Uterus (tissue), 4 donors: ENCODE results near the gene WDSUB1. TPM values are rescaled to one million over a fixed set of nuclear protein-coding genes. Genes with fewer than 3 reads are reported as not detected.

Experiments
- DNase-seq, 2 donors: peaks; one replicate each; pipeline ENCODE4 v3.0.0-alpha.2; 2019 to 2020
- H3K27ac ChIP-seq, 2 donors: fragments of 200-600 bp; sonication (generic); 1 replicate in 1 of 2; 2 replicates in 1 of 2; pipeline ENCODE4 v1.5.1; 2016 to 2018
- H3K27me3 ChIP-seq, 2 donors: fragments of 200-600 bp; sonication (generic); one replicate each; pipeline ENCODE4 v1.5.1; 2018 to 2019; ENCODE audit warnings: control low read depth in 1 of 2
- H3K36me3 ChIP-seq, 2 donors: fragments of 200-600 bp; sonication (generic); one replicate each; pipeline ENCODE4 v1.5.1; 2019; ENCODE audit warnings: control low read depth in 1 of 2
- H3K4me1 ChIP-seq, 2 donors: fragments of 200-600 bp; sonication (generic); one replicate each; pipeline ENCODE4 v1.5.1; 2018 to 2019; ENCODE audit warnings: control low read depth in 1 of 2
- H3K4me3 ChIP-seq, 2 donors: fragments of 200-600 bp; sonication (generic); 1 replicate in 1 of 2; 2 replicates in 1 of 2; pipeline ENCODE4 v1.5.1; 2018 to 2019; ENCODE audit warnings: mild to moderate bottlenecking in 1 of 2
- H3K9me3 ChIP-seq, 2 donors: fragments of 200-600 bp; sonication (generic); one replicate each; pipeline ENCODE4 v1.5.1; 2019; ENCODE audit warnings: control low read depth in 1 of 2
- POLR2A ChIP-seq, 2 donors: fragments of 450-650 bp; IDR thresholded peaks; one replicate each; pipeline ENCODE4 v1.6.1; 2016; ENCODE audit warnings: antibody characterized with exemption in 2 of 2, mild to moderate bottlenecking in 1 of 2, moderate library complexity in 1 of 2
- intact Hi-C: fragments of 100-400 bp; cut with DNase I; formaldehyde crosslinking; loops from one replicate; pipeline ENCODE4 v1.15.1; 2023; ENCODE audit warnings: low total_unique reads
- total RNA-seq, 4 donors: library from RNA; depleted of rRNA in 3 of 4; stranded (reverse); fragments of >200 nt in 3 of 4; gene quantifications; one replicate each; pipeline versions ENCODE4 v1.1.0 to v1.2.4, GENCODE V29; 2014 to 2023
- TF ChIP-seq, protein P1 (sequence below), 4 experiments: fragments of 200-600 bp in 2 of 4; fragments of 450-650 bp in 2 of 4; sonication (generic) in 2 of 4; IDR thresholded peaks; one replicate each; pipeline ENCODE4 v1.5.1; 2016 to 2019; ENCODE audit warnings: antibody characterized with exemption in 4 of 4, mild to moderate bottlenecking in 2 of 4, moderate library complexity in 1 of 4
- donor health status: DM: yes; HTN: yes; CAD: no.

Gene WDSUB1
- total RNA-seq, 4 donors from 2014 or later: 5.6 to 10.3 (median 8.3) TPM

GRCh38 chr2:159217676-159218075 lies 68.8 kb downstream of the WDSUB1 start:
- Histone ChIP-seq H3K36me3 (no peaks in the 10 kb centered on the region), H3K4me1 (no peaks in the 10 kb centered on the region), H3K27me3 (no peaks in the 10 kb centered on the region), H3K4me3 (no peak overlapping the region), H3K27ac (no peak overlapping the region), H3K9me3 (no peaks in the 10 kb centered on the region)
- DNase-seq: no peak
- TF ChIP-seq, protein P1, sequence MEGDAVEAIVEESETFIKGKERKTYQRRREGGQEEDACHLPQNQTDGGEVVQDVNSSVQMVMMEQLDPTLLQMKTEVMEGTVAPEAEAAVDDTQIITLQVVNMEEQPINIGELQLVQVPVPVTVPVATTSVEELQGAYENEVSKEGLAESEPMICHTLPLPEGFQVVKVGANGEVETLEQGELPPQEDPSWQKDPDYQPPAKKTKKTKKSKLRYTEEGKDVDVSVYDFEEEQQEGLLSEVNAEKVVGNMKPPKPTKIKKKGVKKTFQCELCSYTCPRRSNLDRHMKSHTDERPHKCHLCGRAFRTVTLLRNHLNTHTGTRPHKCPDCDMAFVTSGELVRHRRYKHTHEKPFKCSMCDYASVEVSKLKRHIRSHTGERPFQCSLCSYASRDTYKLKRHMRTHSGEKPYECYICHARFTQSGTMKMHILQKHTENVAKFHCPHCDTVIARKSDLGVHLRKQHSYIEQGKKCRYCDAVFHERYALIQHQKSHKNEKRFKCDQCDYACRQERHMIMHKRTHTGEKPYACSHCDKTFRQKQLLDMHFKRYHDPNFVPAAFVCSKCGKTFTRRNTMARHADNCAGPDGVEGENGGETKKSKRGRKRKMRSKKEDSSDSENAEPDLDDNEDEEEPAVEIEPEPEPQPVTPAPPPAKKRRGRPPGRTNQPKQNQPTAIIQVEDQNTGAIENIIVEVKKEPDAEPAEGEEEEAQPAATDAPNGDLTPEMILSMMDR (IDR thresholded peaks at IDR 0.05): no peak
- TF ChIP-seq POLR2A (IDR thresholded peaks at IDR 0.05): no peak
- intact Hi-C loops: no loop called here

- Histone ChIP-seq H3K27ac (no peak overlapping the region), H3K27me3 (no peaks in the 10 kb centered on the region), H3K4me3 (no peak overlapping the region), H3K9me3 (no peaks in the 10 kb centered on the region), H3K4me1 (no peaks in the 10 kb centered on the region), H3K36me3 (no peaks in the 10 kb centered on the region)
- TF ChIP-seq, protein P1 (IDR thresholded peaks at IDR 0.05): no peak
- TF ChIP-seq POLR2A (IDR thresholded peaks at IDR 0.05): no peak
- intact Hi-C loops: no loop called here
- DNase-seq: no peak
Observed at GRCh38 chr2:159215116-159215515, 71.4 kb downstream of the WDSUB1 start.

DNA sequence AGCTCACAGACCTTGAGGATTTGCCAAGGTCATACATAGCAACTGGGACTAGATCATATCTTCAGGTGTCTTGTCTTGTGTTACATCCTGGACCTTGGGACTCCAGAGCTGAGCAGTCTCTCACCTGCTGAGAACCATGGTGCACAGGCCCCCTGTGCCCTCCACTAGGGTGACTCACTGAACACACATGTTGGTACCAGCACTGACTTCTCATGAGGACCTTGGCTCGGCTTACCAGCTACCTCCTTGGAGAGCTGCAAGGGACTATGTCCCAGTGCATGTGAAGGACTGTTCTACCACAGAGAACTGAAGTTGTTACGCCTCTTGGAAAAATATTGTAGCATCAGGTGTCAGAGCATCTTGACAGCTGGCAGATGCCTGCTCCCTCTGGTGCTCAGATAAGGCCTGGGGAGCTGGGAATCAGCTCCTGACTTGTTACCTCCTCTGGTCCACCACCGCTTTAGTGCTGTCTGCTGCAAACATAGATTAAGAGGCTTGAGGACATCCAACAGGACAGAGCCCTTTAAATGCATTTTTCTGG lies 72.1 kb downstream of the WDSUB1 start:
- intact Hi-C loops: no loop called here
- H3K27me3 ChIP-seq: no peaks in the 10 kb centered on the region
- no peak for TF ChIP-seq POLR2A (IDR thresholded peaks at IDR 0.05)
- TF ChIP-seq, protein P1 (IDR thresholded peaks at IDR 0.05): no peak
- H3K9me3 ChIP-seq: no peaks in the 10 kb centered on the region
- H3K27ac ChIP-seq: no peak overlapping the region
- DNase-seq: no peak
- H3K4me3 ChIP-seq: no peak overlapping the region
- H3K36me3 ChIP-seq: no peaks in the 10 kb centered on the region
- H3K4me1 ChIP-seq: no peaks in the 10 kb centered on the region

- TF ChIP-seq, protein P1 (IDR thresholded peaks at IDR 0.05): no peak
- no peak for TF ChIP-seq POLR2A (IDR thresholded peaks at IDR 0.05)
- H3K27me3 ChIP-seq: no peaks in the 10 kb centered on the region
- no peaks in the 10 kb centered on the region for H3K4me1 ChIP-seq
- H3K9me3 ChIP-seq: no peaks in the 10 kb centered on the region
- DNase-seq: no peak
- intact Hi-C loops: no loop called here
- H3K4me3 ChIP-seq: no peak overlapping the region
- no peaks in the 10 kb centered on the region for H3K36me3 ChIP-seq
- H3K27ac ChIP-seq: no peak overlapping the region
Observed at GRCh38 chr2:159213296-159213695, 73.2 kb downstream of the WDSUB1 start.

DNA sequence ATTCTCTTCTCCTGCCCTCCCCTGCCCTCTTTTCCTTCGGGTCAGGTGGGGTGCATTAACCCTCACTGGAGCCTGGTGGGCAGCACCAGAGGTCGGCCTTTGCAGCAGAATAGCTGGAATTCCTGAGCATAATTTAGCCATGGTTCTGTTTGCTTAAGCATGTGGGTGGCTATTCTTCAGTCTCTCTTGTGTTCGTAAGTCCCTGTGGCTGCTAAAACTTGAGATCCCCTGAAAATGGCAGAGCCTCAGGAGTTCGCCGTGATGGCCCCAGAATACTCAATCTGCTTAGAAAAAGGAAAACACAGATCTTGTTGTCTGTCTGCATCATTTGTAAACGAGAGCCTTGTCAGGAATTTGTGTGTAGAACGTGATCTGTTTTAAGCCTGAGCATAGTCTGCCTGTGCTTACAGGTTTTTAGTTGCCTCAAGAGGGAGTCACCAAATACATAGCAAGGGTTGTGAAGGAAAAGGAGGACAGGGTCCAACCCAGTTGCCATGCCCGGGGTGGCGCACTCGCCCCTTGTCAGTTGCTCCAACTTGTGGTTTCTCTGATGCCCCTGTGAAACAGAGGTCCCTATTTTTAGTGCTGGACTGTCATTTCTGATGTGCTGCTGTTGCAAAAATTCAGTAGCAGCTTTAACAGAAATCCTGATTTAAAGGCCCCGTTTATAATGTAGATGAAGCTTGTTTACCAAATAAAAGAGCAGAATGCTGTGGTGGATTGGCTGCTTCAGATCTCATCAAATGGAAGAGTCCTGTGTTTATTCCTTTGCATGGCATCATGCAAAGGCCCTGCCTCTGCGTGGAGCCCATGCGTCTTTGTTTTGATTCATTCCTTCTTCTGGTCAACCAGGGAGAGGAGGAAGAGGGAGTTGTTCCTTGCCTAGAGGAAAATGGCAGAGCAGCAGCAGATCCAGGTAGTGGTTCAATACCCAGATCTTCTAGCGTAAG lies 74.8 kb downstream of the WDSUB1 start:
- H3K9me3 ChIP-seq: no peaks in the 10 kb centered on the region
- DNase-seq: no peak
- intact Hi-C loops: no loop called here
- H3K4me1 ChIP-seq: no peaks in the 10 kb centered on the region
- no peaks in the 10 kb centered on the region for H3K27me3 ChIP-seq
- H3K36me3 ChIP-seq: no peaks in the 10 kb centered on the region
- no peak overlapping the region for H3K4me3 ChIP-seq
- no peak for TF ChIP-seq POLR2A (IDR thresholded peaks at IDR 0.05)
- TF ChIP-seq, protein P1 (IDR thresholded peaks at IDR 0.05): no peak
- no peak overlapping the region for H3K27ac ChIP-seq
